BLaER1 treated with 17β-estradiol and CSF1 and Interleukin-3, amounts not matched to agents 10 nM and 100 nM (cell line): ENCODE measurements around the gene OPALIN.

Source experiments
- H3K27ac ChIP-seq, 11 experiments: shearing (Covaris generic); formaldehyde crosslinking; 2 replicates each; pipeline ENCODE4 v1.8.1; 2022
- H3K27me3 ChIP-seq, 11 experiments: shearing (Covaris generic); formaldehyde crosslinking; 2 replicates each; pipeline ENCODE4 v1.8.1; 2022
- H3K36me3 ChIP-seq, 11 experiments: shearing (Covaris generic); formaldehyde crosslinking; 2 replicates each; pipeline ENCODE4 v1.8.1; 2022
- H3K4me1 ChIP-seq, 10 experiments: shearing (Covaris generic); formaldehyde crosslinking; 2 replicates each; pipeline ENCODE4 v1.8.1; 2022
- H3K4me2 ChIP-seq, 11 experiments: shearing (Covaris generic); formaldehyde crosslinking; 2 replicates each; pipeline ENCODE4 v1.8.1; 2022
- H3K4me3 ChIP-seq, 10 experiments: shearing (Covaris generic); formaldehyde crosslinking; 2 replicates each; pipeline ENCODE4 v1.8.1; 2022
- H3K9ac ChIP-seq, 11 experiments: shearing (Covaris generic); formaldehyde crosslinking; 2 replicates each; pipeline ENCODE4 v1.8.1; 2022
- H3K9me3 ChIP-seq, 11 experiments: shearing (Covaris generic); formaldehyde crosslinking; replicated peaks in 1 of 11; 2 replicates each; pipeline ENCODE4 v1.8.1; 2022
- H4K20me1 ChIP-seq, 11 experiments: shearing (Covaris generic); formaldehyde crosslinking; 2 replicates each; pipeline ENCODE4 v1.8.1; 2022
- Cebpa-rat ChIP-seq, 11 experiments: shearing (Covaris generic); IDR thresholded peaks; 2 replicates each; pipeline ENCODE4 v1.8.1; 2022

Gene OPALIN

GRCh38 chr10:96395931-96396877 is 37.4 kb upstream of the OPALIN start:
- Histone ChIP-seq H3K4me1 (peaks cover 0 to 16% (median 7%) of the 10 kb centered on the region in 10 experiments; a peak in 12 of 20 replicates), H3K36me3 (no peaks in the 10 kb centered on the region), H4K20me1 (no peaks in the 10 kb centered on the region), H3K4me2 (peak overlapping the region in 10 of 11 experiments; percentile 3 to 53 (median 31); a peak in 11 of 22 replicates), H3K4me3 (no peak overlapping the region), H3K9ac (peak overlapping the region in 1 of 11 experiments; percentile 21; a peak in 1 of 22 replicates), H3K27me3 (no peaks in the 10 kb centered on the region), H3K27ac (no peak overlapping the region), H3K9me3 (no peaks in the 10 kb centered on the region)
- TF ChIP-seq Cebpa-rat (IDR thresholded peaks at IDR 0.05): no peak

DNA sequence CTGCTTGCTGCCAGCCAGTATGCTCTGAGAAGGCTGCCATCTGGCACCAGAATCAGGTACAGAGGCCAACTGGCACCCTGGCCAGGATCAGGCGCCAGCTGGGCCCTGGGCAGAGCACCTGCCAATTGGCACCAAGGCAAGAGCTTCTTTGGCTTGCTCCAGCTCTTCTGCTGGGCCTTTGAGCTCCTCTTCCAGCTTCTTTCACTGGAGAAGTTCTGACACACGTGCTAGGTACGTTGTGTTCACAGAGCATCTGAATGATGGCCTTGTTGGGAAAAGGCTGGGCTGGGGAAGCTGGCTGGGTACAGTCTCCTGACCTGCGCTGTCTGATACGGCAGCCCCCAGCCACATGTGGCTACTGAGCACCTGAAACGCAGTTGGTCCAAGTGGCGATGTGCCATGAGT is 31.7 kb upstream of the OPALIN start:
- TF ChIP-seq Cebpa-rat (IDR thresholded peaks at IDR 0.05): no peak
- Histone ChIP-seq H4K20me1 (no peaks in the 10 kb centered on the region), H3K4me1 (no peaks in the 10 kb centered on the region), H3K27me3 (no peaks in the 10 kb centered on the region), H3K36me3 (no peaks in the 10 kb centered on the region), H3K27ac (no peak overlapping the region), H3K9me3 (no peaks in the 10 kb centered on the region), H3K4me2 (no peak overlapping the region), H3K9ac (no peak overlapping the region), H3K4me3 (no peak overlapping the region)

- Histone ChIP-seq H4K20me1 (no peaks in the 10 kb centered on the region), H3K4me3 (no peak overlapping the region), H3K27me3 (no peaks in the 10 kb centered on the region), H3K4me1 (no peaks in the 10 kb centered on the region), H3K27ac (no peak overlapping the region), H3K9me3 (no peaks in the 10 kb centered on the region), H3K4me2 (no peak overlapping the region), H3K36me3 (no peaks in the 10 kb centered on the region), H3K9ac (no peak overlapping the region)
- no peak for TF ChIP-seq Cebpa-rat (IDR thresholded peaks at IDR 0.05)
Observed at GRCh38 chr10:96389785-96390184, 31.0 kb upstream of the OPALIN start.

GRCh38 chr10:96387601-96388000 is 28.8 kb upstream of the OPALIN start:
- H3K27me3 ChIP-seq: no peaks in the 10 kb centered on the region
- H3K36me3 ChIP-seq: no peaks in the 10 kb centered on the region
- H3K4me2 ChIP-seq: no peak overlapping the region
- no peak overlapping the region for H3K9ac ChIP-seq
- no peaks in the 10 kb centered on the region for H4K20me1 ChIP-seq
- H3K4me3 ChIP-seq: no peak overlapping the region
- TF ChIP-seq Cebpa-rat (IDR thresholded peaks at IDR 0.05): no peak
- no peaks in the 10 kb centered on the region for H3K4me1 ChIP-seq
- peaks cover 0 to 9% (median 0%) of the 10 kb centered on the region in 11 experiments; a peak in 2 of 22 replicates for H3K9me3 ChIP-seq
- H3K27ac ChIP-seq: no peak overlapping the region

DNA sequence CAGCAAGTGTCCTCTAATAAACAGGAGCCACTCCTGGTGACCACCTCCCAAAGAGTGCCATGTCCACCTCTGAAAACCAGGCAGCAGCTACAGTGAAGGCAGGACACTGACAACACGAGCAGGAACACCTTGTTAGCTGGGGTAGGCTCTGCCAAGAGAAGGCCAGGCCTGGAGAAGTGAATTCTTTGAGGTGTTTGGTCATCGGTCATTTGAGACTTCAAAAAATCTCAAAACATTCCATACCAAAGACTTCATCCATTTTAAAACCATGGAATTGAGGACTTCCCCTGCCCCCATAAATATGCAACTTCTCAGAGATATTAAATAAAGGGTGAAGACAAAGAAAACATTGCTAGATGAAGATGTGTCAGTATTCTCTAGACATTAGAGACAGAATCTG is 28.4 kb upstream of the OPALIN start:
- Histone ChIP-seq H3K36me3 (no peaks in the 10 kb centered on the region), H3K4me3 (no peak overlapping the region), H4K20me1 (no peaks in the 10 kb centered on the region), H3K9me3 (peaks cover 0 to 9% (median 0%) of the 10 kb centered on the region in 11 experiments; a peak in 2 of 22 replicates), H3K9ac (no peak overlapping the region), H3K27me3 (no peaks in the 10 kb centered on the region), H3K27ac (no peak overlapping the region), H3K4me2 (no peak overlapping the region), H3K4me1 (no peaks in the 10 kb centered on the region)
- no peak for TF ChIP-seq Cebpa-rat (IDR thresholded peaks at IDR 0.05)

DNA sequence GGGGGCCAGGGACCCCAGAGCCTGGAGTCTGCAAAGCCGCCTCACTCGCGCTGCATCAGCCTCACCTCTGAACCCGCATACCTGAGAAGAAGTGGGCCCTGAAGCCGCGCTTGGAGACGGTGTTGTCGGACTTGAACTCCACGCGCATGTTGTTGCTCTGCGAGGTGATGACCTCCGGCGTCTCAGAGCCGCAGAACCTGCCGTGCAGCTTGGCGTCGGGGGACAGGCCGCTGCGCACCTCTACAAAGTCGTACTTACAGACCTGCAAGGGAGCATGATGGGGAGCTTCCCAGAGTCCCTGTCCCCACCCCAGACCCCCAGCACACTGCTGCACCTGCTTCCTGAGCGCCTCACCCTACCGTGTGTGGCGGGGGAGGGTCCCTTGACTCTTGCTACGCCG is 25.7 kb upstream of the OPALIN start:
- H3K36me3 ChIP-seq: no peaks in the 10 kb centered on the region
- H3K4me3 ChIP-seq: no peak overlapping the region
- no peaks in the 10 kb centered on the region for H3K27me3 ChIP-seq
- H3K9ac ChIP-seq: no peak overlapping the region
- H4K20me1 ChIP-seq: no peaks in the 10 kb centered on the region
- peaks cover 0 to 9% (median 0%) of the 10 kb centered on the region in 11 experiments; a peak in 2 of 22 replicates for H3K9me3 ChIP-seq
- H3K4me2 ChIP-seq: no peak overlapping the region
- no peak overlapping the region for H3K27ac ChIP-seq
- peaks cover 0 to 12% (median 4%) of the 10 kb centered on the region in 10 experiments; a peak in 9 of 20 replicates for H3K4me1 ChIP-seq
- no peak for TF ChIP-seq Cebpa-rat (IDR thresholded peaks at IDR 0.05)

- no peak for TF ChIP-seq Cebpa-rat (IDR thresholded peaks at IDR 0.05)
- Histone ChIP-seq H3K4me2 (peak overlapping the region in 5 of 11 experiments; percentile 15 to 67 (median 28); a peak in 8 of 22 replicates), H3K27me3 (no peaks in the 10 kb centered on the region), H4K20me1 (peaks cover 0 to 5% (median 0%) of the 10 kb centered on the region in 11 experiments; a peak in 1 of 22 replicates), H3K4me1 (peaks cover 5 to 14% (median 8%) of the 10 kb centered on the region in 10 experiments; a peak in 19 of 20 replicates), H3K4me3 (no peak overlapping the region), H3K9me3 (peaks cover 0 to 9% (median 0%) of the 10 kb centered on the region in 11 experiments; a peak in 2 of 22 replicates), H3K9ac (no peak overlapping the region), H3K36me3 (no peaks in the 10 kb centered on the region), H3K27ac (no peak overlapping the region)
Observed at GRCh38 chr10:96380821-96381220, 22.0 kb upstream of the OPALIN start.

GRCh38 chr10:96379758-96380157 is 21.0 kb upstream of the OPALIN start:
- Histone ChIP-seq H3K4me3 (no peak overlapping the region), H3K36me3 (no peaks in the 10 kb centered on the region), H3K9me3 (peaks cover 0 to 9% (median 0%) of the 10 kb centered on the region in 11 experiments; a peak in 2 of 22 replicates), H4K20me1 (peaks cover 0 to 5% (median 0%) of the 10 kb centered on the region in 11 experiments; a peak in 1 of 22 replicates), H3K27ac (no peak overlapping the region), H3K4me1 (peaks cover 8 to 23% (median 17%) of the 10 kb centered on the region in 10 experiments; a peak in 19 of 20 replicates), H3K9ac (no peak overlapping the region), H3K27me3 (no peaks in the 10 kb centered on the region), H3K4me2 (no peak overlapping the region)
- no peak for TF ChIP-seq Cebpa-rat (IDR thresholded peaks at IDR 0.05)

DNA sequence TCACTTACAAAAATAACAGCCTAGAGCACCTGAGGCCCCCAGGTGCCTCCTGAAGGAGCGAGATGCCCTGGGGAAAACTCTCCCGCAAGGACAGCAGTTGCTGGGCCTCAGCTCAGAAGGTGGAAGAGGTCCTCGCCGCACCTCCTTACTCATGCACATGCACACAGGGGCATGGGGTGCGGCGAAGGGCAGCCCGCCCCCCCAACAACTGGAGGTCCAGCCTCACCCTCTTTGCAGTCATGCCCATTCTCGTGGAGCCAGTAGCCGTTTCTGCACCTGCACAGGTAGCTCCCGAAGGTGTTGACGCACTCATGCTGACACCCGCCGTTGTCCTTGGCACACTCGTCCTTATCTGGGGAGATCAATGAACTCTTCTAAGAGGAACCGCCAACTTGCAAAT is 19.9 kb upstream of the OPALIN start:
- Histone ChIP-seq H3K4me3 (no peak overlapping the region), H4K20me1 (peaks cover 0 to 5% (median 0%) of the 10 kb centered on the region in 11 experiments; a peak in 2 of 22 replicates), H3K9me3 (peaks cover 0 to 9% (median 0%) of the 10 kb centered on the region in 11 experiments; a peak in 2 of 22 replicates), H3K27ac (no peak overlapping the region), H3K9ac (no peak overlapping the region), H3K4me1 (peaks cover 8 to 29% (median 21%) of the 10 kb centered on the region in 10 experiments; a peak in 19 of 20 replicates), H3K36me3 (no peaks in the 10 kb centered on the region), H3K4me2 (no peak overlapping the region), H3K27me3 (no peaks in the 10 kb centered on the region; a peak in 1 of 22 replicates)
- no peak for TF ChIP-seq Cebpa-rat (IDR thresholded peaks at IDR 0.05)
